Testis (tissue), 3 donors: ENCODE measurements around the gene ULK4. TPM values are rescaled to one million over a fixed set of nuclear protein-coding genes. Genes with fewer than 3 reads are reported as not detected.

Experiments used
- DNase-seq: peaks from one replicate; pipeline ENCODE4 v3.0.0-alpha.2; 2019
- H3K27ac ChIP-seq, 2 donors: fragments of 200-600 bp; sonication (generic); one replicate each; pipeline ENCODE4 v1.5.1; 2019
- H3K27me3 ChIP-seq: fragments of 200-600 bp; sonication (generic); one replicate; pipeline ENCODE4 v1.5.1; 2019
- H3K36me3 ChIP-seq: fragments of 200-600 bp; sonication (generic); one replicate; pipeline ENCODE4 v1.5.1; 2017; ENCODE audit warnings: low read depth; ENCODE audit errors: missing control alignments
- H3K4me1 ChIP-seq: fragments of 200-600 bp; sonication (generic); one replicate; pipeline ENCODE4 v1.5.1; 2019
- H3K4me3 ChIP-seq, 2 donors: fragments of 200-600 bp; sonication (generic); one replicate each; pipeline ENCODE4 v1.5.1; 2017 to 2019
- H3K9me3 ChIP-seq: fragments of 200-600 bp; sonication (generic); one replicate; pipeline ENCODE4 v1.5.1; 2017
- POLR2A ChIP-seq: fragments of 450-650 bp; IDR thresholded peaks from one replicate; pipeline ENCODE4 v1.6.1; 2017; ENCODE audit warnings: antibody characterized with exemption, mild to moderate bottlenecking, moderate library complexity
- WGBS, 2 donors: methylation state at CpG; one replicate each; pipeline ENCODE4 v1.1.5; 2018; 5-methylcytosine and 5-hydroxymethylcytosine counted together
- intact Hi-C: fragments of 100-400 bp; cut with DNase I; formaldehyde crosslinking; loops from one replicate; pipeline ENCODE4 v1.15.1; 2023; ENCODE audit warnings: low total_unique reads
- polyA plus RNA-seq: library from polyadenylated mRNA; stranded (reverse); fragments of 350-450 nt; fragmentation: Illumina TruSeq; extraction: RNeasy Lipid Tissue Mini Kit (QIAGEN cat#74804); gene quantifications from one replicate; pipeline ENCODE4 v1.2.3, GENCODE V29; 2014; ENCODE audit warnings: low read depth, low replicate concordance; ENCODE audit not compliant: insufficient read depth
- total RNA-seq, 2 donors: library from RNA; depleted of rRNA; stranded (reverse); fragments of >200 nt; gene quantifications; one replicate each; pipeline ENCODE4 v1.2.3, GENCODE V29; 2016
- TF ChIP-seq, protein P1 (sequence below), 3 experiments: fragments of 450-650 bp in 2 of 3; fragments of 200-600 bp in 1 of 3; sonication (generic) in 1 of 3; IDR thresholded peaks; one replicate each; pipeline ENCODE4 v1.5.1; 2016 to 2019; ENCODE audit warnings: antibody characterized with exemption in 3 of 3, mild to moderate bottlenecking in 2 of 3, moderate library complexity in 1 of 3

Gene ULK4
- total and polyA plus RNA-seq, 3 donors from 2014 or later: 45.7 to 91.6 (median 47.4) TPM

DNA sequence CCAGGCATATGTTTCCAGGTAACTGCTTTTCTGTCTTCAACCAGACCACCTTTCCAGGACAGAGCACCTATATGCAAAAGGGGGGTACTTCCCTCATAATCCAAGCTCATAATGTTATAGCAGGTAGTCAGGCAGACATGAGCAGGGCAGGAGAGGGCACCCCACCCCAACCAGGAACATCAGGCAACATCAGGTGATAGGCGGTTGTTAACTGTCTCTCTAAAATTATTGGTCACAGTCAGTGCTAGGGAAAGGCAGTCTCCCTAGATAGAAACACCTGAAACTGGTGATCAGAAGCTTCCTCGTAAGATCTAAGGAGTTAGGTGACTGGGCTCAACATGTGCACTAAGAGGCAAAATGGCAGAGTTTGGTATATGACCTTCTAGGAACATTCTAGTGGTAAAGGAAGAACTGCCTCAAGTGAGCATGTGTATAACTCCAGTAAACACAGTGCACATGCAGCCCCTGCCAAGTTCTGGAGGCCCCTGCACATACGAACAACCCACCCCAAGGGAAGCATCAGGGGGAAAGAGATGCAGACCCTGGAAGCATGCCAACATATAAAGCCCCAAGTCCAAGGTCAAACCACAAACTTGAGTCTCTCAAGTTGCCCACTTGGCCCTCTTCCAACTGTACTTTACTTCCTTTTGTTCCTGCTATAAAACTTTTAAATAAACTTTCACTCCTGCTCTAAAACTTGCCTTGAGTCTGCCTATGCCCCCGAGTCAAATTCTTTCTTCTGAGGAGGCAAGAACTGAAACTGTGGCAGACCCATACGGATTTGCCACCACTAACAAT, 270.9 kb downstream of the ULK4 start:
- Histone ChIP-seq H3K27ac (no peak overlapping the region), H3K4me1 (no peaks in the 10 kb centered on the region), H3K27me3 (no peaks in the 10 kb centered on the region), H3K9me3 (no peaks in the 10 kb centered on the region), H3K4me3 (no peak overlapping the region), H3K36me3 (no peaks in the 10 kb centered on the region)
- DNase-seq: no peak
- no peak for TF ChIP-seq POLR2A
- TF ChIP-seq, protein P1, sequence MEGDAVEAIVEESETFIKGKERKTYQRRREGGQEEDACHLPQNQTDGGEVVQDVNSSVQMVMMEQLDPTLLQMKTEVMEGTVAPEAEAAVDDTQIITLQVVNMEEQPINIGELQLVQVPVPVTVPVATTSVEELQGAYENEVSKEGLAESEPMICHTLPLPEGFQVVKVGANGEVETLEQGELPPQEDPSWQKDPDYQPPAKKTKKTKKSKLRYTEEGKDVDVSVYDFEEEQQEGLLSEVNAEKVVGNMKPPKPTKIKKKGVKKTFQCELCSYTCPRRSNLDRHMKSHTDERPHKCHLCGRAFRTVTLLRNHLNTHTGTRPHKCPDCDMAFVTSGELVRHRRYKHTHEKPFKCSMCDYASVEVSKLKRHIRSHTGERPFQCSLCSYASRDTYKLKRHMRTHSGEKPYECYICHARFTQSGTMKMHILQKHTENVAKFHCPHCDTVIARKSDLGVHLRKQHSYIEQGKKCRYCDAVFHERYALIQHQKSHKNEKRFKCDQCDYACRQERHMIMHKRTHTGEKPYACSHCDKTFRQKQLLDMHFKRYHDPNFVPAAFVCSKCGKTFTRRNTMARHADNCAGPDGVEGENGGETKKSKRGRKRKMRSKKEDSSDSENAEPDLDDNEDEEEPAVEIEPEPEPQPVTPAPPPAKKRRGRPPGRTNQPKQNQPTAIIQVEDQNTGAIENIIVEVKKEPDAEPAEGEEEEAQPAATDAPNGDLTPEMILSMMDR (IDR thresholded peaks at IDR 0.05): no peak
- intact Hi-C loops: no loop called here
- 54 to 56% methylated on average over 5 of the region's 5 CpGs for WGBS, 2 donors

DNA sequence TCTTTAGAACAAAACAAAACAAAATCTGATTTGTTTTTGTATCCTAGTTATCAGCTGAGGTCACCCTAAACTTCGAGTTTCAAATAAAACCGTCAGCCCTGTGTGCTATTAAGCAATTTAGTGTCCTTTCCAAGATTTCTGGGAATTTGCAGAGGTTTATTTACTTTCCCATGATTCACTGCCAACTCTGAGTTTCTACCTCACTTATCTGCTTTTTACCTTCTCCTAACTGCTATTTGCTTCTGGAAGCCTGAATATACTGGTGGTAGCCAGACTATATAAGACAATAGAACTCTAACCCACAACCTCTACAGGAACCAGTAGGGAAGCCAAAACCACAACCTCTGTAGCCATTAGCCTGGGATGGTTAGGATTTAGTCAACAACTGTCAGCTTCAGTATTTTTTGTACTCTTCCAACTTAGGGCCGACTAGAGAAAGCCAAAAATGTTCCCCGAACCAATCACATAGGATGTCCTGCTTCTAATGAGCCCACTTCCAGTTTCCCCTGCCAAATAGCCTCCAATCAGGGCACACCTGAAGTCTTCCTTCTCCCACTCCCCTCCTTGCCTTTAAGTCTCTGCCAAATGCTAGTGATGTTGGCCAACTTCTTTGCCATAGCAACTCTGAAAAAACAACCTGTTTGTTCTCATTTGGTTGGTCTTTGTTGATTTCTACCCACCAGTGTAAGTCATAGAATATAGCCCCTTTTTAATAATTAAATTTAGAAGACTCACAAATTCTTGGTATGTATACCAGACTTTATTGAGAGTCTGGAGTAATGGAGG, 273.1 kb downstream of the ULK4 start:
- WGBS, 2 donors: 36 to 66% methylated on average over 4 of the region's 4 CpGs
- no peak for DNase-seq
- Histone ChIP-seq H3K9me3 (no peaks in the 10 kb centered on the region), H3K36me3 (no peaks in the 10 kb centered on the region), H3K4me1 (no peaks in the 10 kb centered on the region), H3K27me3 (no peaks in the 10 kb centered on the region), H3K4me3 (no peak overlapping the region), H3K27ac (no peak overlapping the region)
- no peak for TF ChIP-seq POLR2A
- TF ChIP-seq, protein P1 (IDR thresholded peaks at IDR 0.05): no peak
- intact Hi-C loops: no loop called here

DNA sequence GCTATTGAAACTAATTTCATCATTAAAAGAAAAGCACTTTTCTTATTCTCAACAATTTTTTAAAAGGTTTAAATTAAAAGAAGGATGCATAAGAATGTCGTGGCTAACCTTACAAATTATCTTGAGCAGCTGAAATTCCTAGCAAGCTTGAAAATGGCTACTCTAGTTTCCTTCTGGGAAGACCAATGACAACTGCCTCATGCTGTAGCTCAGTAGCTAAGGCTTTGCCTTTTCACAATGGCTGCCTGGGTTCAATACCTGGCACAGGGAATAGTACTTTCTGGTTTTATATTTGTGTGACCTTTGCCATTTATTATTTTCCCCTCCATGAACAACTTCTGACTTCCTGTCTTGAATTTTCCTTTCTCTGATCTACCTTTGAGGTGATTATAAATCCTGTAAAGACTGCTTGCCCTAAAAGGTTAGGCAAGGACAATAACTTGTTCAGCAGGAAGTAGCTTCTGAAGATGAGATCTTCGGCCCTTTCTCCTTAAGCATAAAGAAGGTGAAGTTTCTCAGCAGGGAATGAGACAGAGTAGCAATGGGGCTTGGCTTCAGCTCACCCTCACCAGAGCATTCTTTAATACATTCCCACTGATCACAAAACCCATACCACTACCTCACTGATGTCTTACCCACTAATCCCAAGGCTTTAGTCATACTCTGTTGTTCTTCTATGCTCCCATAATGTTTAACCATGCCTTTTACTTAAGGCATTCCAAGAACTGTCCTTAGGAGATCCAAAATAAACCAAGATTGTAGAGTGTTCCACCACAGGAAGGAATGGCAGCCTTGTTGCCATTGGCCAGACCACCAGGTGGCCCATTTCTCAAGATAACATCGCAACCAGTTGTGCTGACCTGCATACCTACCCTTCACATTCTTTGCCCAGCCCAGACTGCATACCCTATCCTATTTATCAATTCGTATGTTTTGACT, 276.8 kb downstream of the ULK4 start:
- TF ChIP-seq, protein P1 (IDR thresholded peaks at IDR 0.05): no peak
- no peak for TF ChIP-seq POLR2A
- Histone ChIP-seq H3K9me3 (no peaks in the 10 kb centered on the region), H3K4me3 (no peak overlapping the region), H3K27ac (no peak overlapping the region), H3K36me3 (no peaks in the 10 kb centered on the region), H3K4me1 (no peaks in the 10 kb centered on the region), H3K27me3 (no peaks in the 10 kb centered on the region)
- 90 to 94% methylated on average over 4 of the region's 4 CpGs for whole genome bisulfite sequencing, 2 donors
- intact Hi-C loops: no loop called here
- DNase-seq: no peak

DNA sequence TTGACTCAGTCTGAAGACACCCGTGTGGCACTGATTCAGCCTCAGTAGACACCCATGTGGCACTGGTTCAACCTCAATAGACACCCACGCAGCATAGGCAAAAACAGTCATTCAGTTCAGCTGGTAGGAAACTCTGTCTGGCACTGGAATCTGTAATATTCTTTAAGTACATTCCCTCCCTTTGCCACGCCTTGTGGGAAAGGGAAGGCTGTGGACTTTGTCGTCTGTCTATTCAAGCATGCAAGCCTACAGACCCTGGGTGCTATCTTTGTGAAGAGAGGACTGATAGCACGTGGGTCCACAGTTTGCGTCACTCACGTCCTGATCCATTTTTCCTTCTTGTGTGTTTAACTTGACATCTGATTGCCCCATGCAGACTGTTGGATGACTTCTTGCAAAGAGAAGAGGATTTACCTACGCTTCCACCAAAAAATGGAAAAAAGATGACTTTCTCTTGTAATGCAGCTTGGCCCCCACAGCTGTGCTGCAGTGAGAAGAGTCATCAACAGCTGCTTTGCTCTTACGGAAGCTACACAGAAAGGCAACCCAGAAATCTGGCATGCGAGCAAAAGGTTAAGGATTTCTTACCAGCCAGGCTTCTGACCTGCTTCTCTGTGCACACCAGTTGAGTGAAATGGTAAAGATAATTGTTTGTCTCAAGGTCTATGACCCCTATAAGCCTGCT, 278.1 kb downstream of the ULK4 start:
- H3K36me3 ChIP-seq: no peaks in the 10 kb centered on the region
- DNase-seq: no peak
- H3K9me3 ChIP-seq: no peaks in the 10 kb centered on the region
- WGBS, 2 donors: 85% methylated on average over 10 of the region's 10 CpGs
- intact Hi-C loops: no loop called here
- H3K27ac ChIP-seq: no peak overlapping the region
- no peak overlapping the region for H3K4me3 ChIP-seq
- no peaks in the 10 kb centered on the region for H3K4me1 ChIP-seq
- TF ChIP-seq, protein P1 (IDR thresholded peaks at IDR 0.05): no peak
- no peak for TF ChIP-seq POLR2A
- no peaks in the 10 kb centered on the region for H3K27me3 ChIP-seq
